HT1080 (cell line): Measurements from ENCODE around the gene REV1. TPM values are rescaled to one million over a fixed set of nuclear protein-coding genes. Genes with fewer than 3 reads are reported as not detected.
"Not testable (repeated sequence)": the region's sequence is repeated elsewhere in the genome, so short reads cannot be mapped to it uniquely, and the experiment has no call there.

ENCODE experiments used
- DNase-seq: peaks from one replicate; pipeline ENCODE4 v3.0.0-alpha.2; 2015; ENCODE audit warnings: low read depth
- total RNA-seq: library from RNA; depleted of rRNA; stranded (reverse); fragments of >200 nt; shearing (Covaris generic); gene quantifications from 2 replicates; pipeline ENCODE4 v1.2.3, GENCODE V29; 2014

REV1 gene
- total RNA-seq, 1 experiment from 2014 or later: 18.5 TPM

GRCh38 chr2:99487906-99488305 is 1.9 kb downstream of the REV1 start:
- no peak for DNase-seq

DNA sequence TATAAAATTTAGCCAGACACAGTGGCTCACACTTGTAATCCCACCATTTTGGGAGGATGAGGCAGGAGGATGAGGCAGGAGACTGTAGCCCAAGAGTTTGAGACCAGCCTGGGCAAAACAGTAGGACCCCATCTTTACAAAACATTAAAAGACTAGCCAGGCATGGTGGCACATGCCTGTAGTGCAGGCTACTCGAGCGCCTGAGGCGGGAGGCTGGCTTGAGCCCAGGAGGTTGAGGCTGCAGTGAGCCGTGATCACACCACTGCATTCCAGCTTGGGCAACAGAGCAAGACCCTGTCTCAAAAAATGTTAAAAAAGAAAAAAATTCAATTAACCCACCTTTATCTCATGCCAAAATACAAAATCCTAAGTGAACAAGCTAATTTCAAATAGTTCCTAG is 4.0 kb downstream of the REV1 start:
- no peak for DNase-seq

DNA sequence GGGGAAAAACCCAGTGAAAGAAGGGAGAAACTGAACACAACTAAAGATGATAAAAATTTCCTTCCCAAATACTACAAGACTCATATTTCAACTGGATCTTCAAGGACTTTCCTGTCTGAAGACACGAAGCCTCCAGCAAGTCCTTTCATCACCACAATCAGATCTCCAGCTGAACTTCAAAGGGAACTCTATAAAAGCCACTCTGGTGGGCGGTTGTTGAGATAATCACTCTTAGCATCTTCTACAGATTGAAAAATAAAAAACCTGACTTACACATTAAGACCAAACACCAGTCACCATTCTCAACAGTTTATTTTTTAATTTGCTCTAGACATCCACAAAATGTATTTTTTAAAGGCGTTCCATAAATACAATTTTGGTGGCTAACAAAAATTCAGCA is 4.4 kb downstream of the REV1 start:
- DNase-seq: no peak

- no peak for DNase-seq
Measured at GRCh38 chr2:99484205-99484604, 5.6 kb downstream of the REV1 start.

DNA sequence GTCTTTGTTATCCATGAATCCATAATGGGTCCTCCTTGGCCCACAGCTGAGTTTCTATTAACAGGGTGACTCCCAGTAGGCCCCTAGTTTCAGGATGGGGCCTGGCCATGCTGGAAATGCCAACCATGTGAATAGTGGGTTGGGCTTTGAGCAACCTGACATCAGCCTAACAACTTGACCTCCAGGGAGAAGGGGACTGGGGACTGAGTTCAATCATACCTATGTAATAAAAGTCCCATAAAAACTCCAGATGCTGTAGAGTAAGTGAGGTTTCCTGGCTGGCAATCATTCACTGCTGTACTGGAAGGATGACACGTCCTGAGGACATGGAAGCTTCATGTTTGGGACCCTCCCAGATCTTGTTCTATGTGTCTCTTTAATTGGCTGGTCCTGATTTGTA is 7.9 kb downstream of the REV1 start:
- DNase-seq: peak; percentile 16

GRCh38 chr2:99481527-99481926 is 8.3 kb downstream of the REV1 start:
- no peak for DNase-seq

DNA sequence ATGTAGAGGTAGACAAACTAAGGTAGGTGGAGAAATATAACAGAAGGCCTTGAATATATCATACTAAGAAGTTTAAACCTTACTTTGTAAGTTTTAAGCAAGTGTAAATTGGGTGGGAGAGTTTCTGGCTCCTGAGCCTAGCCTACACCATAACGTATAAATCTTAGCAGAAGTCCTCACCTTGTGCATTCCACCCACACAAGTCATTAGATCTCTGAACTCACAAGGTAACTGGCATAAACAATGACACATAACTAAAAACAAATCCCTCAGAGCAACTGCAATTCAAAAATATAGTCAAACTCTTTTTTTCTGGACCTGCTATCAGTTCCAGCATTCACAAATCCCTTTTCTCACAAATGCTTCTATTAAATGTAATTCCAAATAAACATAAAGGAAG is 9.4 kb downstream of the REV1 start:
- DNase-seq: no peak

DNA sequence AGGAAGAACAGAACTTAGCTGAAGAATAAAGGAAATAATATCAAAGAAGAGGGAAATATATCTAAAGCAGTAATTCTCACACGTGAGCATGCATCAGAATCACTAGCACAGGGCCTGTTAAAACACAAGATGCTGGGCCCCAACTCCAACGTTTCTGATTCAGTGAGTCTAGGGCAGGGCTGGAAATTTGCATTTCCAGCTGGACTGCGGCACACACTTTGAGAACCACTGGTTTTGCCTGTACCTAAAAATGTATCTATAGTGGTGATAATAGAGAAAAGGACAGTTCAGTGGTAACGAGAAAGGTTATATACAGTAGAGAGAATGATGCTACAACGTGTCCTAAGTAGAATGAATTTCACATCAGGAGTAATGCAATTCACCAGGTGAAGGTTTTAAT is 11.2 kb downstream of the REV1 start:
- DNase-seq: no peak

DNA sequence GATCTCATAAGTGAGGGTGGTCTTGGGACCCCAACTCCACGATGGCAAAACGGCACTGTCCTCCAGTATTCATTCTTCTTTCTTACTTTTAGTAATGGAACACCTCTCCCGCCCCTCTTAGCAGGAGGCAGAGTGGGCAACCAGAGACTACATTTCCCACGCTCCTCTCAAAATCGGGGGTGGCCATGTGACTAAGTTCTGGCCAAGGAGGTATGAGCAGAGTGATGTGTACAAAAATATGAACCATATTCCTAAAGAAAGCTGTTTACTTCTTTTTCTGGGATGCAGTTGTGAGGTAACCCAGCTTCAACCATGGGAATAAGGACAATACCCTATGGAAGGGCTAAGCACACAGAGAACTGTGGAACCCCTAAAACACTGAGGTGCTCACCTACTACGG is 12.8 kb downstream of the REV1 start:
- no peak for DNase-seq

DNA sequence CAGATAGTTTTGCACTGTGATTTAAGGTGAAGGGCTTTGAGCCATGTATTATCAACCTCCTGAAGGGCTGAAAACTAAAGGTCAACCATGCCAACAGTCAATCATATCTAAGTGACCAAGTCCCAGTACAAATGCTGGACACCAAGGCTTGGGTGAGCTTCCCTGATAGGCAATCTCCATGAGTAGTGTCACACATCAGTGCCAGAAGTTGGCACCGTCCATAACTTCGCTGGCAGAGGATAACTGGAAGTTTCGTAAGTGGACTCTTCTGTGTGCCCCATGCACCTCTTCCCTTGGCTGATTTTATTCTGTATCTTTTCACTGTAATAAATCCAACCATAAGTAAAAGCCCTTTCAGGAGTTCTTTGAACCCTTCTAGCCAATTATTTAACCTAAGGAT is 13.2 kb downstream of the REV1 start:
- DNase-seq: no peak

- DNase-seq: peak; percentile 46
Measured at GRCh38 chr2:99475095-99475494, 14.7 kb downstream of the REV1 start.

GRCh38 chr2:99473518-99474083 is 16.2 kb downstream of the REV1 start:
- DNase-seq: no peak

DNA sequence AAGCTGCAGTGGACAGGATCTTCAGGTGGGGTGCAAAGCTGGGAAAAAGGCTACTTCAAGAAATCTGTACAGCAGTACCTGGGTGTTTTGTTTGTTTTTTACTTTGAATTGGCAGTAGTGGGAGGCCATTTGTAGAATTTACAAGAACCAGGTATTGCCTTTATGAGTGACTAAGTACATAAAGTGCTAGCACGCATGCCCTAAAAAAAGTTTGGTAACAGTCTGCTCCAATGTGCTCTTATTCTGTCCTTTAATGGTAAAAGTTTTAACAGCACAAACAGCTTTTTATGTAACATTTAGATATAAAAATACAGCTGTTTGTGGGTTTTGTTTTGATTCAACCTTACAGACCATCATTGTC is 17.2 kb downstream of the REV1 start:
- DNase-seq: no peak

DNA sequence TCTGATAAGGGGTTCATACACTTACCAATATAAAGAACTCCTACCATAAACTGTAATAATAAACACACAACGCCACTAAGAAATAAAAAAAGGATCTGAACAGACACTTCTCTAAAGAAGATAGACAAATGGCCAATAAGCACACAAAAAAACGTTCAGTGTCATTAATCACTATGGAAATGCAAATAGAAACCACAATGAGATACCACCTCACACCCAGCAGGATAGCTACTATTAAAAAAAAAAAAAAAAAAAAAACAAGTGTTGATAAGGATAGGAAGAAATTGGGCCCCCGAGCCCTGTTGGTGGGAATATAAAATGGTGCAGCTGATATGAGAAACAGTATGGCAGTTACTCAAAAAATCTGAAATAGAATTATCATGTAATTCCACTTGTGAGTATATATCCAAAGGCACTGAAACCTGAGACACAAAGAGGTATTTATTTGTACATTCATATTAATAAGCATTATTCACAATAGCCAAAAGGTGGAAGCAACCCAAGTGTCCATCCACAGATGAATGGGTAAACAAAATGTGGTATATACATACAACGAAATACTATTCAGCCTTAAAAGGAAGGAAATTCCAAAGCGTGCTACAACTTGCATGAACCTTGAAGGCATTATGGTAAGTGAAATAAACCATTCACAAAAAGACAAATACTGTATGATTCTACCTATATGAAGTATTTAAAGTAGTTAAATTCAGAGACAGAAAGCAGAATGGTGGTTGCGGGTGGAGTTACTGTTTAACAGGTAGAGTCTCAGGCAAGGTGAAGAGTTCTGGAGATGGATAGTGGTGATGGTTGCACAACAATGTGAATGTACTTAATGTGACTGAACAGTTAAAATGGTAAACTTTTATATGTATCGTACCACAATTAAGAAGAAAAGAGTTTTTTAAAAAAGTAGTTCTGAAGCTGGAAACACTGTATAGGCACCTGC is 17.9 kb downstream of the REV1 start:
- DNase-seq: no peak

GRCh38 chr2:99470957-99471356 is 18.9 kb downstream of the REV1 start:
- DNase-seq: no peak

GRCh38 chr2:99470459-99470858 is 19.4 kb downstream of the REV1 start:
- DNase-seq: not testable (repeated sequence)

- DNase-seq: no peak
Measured at GRCh38 chr2:99469394-99469793, 20.4 kb downstream of the REV1 start.

DNA sequence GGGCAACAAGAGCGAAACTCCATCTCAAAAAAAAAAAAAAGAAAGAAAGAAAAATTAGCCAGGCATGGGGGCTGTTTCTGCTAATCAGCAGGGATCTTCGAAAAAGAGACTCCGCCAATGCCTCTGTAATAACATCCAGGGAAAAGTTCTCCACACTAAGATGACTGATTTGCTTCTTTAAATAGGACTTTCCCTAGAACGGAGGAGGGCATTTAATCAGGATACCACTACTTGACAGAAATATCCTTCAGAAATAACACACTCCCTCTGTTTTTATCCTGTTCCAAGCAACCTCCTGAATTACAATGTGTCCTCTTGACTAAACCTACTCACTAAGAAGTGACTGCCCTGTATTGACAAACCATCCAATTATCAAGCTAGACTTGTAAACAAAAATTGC is 21.7 kb downstream of the REV1 start:
- no peak for DNase-seq

GRCh38 chr2:99467390-99467789 is 22.4 kb downstream of the REV1 start:
- no peak for DNase-seq

GRCh38 chr2:99461828-99462483 is 27.9 kb downstream of the REV1 start:
- no peak for DNase-seq

GRCh38 chr2:99458529-99458928 is 31.3 kb downstream of the REV1 start:
- no peak for DNase-seq

DNA sequence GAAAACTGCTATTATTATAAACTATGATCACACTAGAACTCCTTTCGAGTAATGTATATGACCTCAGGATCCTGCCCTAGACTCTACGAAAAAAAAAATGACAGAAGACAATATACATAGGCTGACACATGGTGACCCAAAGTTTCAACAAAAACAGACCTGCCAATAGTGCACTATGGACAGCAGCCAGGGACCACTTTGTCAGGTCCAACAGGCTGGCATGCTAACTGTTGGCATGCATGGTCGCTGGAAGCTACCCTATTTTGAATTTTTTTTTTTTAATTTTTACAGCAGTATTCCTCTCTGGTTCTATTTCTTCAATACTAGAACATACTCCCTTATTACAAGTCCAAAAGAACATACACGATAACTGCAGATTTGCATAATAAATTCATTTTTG is 38.1 kb downstream of the REV1 start:
- DNase-seq: no peak

GRCh38 chr2:99451280-99451679 is 38.5 kb downstream of the REV1 start:
- no peak for DNase-seq
